GM19463 (cell line): ENCODE measurements around the gene BRD3.

Source experiments
- ATAC-seq: cut with Tn5 transposase; IDR thresholded peaks from one replicate; pipeline ENCODE4 v1.9.1; 2021; ENCODE audit warnings: mild to moderate bottlenecking, moderate library complexity; ENCODE audit not compliant: unreplicated experiment

BRD3 gene

GRCh38 chr9:134025606-134026541, 42.0 kb downstream of the BRD3 start:
- ATAC-seq = peak; percentile 32

- peak; percentile 86 for ATAC-seq
Observed at GRCh38 chr9:134024828-134025605, 42.8 kb downstream of the BRD3 start, which contains the start of gene BRD3OS. Gene BRD3OS (plus strand): TSS chr9:134025481. CDS start chr9:134026748, 1,267 bp downstream.

DNA sequence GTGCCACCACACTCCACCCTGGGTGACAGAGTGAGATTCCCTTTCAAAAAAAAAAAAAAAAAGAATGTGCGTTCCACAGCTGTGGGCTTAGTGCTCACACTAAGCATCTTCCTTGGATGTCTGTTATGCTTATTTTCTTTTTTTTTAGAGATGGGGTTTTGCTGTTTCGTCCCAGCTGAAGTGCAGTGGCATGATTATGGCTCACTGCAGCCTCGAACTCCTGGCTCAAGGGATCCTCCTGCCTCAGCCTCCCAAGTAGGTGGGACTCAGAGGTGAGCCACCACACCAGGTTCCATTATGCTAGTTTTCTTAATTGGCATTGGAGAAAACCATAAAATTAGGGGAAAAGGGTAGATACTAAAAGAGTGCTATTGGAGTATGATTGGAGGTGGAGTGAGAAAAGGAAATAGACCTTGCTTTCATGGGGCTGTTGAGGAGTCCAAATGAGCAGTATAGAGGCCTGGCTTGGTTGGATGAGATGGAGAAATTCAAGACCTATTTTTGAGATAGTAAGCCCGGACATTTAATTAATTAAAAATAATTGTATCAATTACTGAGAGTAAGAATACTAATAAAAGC, 43.5 kb downstream of the BRD3 start:
- ATAC-seq = no peak

DNA sequence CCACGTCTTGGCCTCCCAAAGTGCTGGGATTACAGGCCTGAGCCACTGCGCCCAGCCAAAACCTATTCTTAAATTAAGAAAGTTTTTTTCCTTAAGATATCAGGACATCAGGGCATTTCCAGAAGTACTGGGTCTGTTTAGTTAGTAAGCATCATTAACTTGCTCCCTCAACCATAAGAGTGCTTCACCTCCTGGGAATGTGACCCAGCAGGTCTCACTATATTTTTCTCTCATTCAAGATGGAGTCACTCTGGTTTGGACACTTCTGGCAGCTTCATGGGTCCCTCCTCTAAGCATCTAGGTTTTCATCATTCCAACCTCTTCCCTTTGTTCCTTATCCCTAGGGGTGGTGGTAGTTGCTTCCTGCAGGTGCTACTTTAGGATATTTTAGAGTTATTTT, 52.9 kb downstream of the BRD3 start:
- ATAC-seq = no peak

GRCh38 chr9:134011401-134011800, 56.4 kb downstream of the BRD3 start:
- ATAC-seq = no peak

GRCh38 chr9:134010310-134011173, 57.3 kb downstream of the BRD3 start:
- no peak for ATAC-seq

- no peak for ATAC-seq
Observed at GRCh38 chr9:134007571-134007970, 60.3 kb downstream of the BRD3 start.

DNA sequence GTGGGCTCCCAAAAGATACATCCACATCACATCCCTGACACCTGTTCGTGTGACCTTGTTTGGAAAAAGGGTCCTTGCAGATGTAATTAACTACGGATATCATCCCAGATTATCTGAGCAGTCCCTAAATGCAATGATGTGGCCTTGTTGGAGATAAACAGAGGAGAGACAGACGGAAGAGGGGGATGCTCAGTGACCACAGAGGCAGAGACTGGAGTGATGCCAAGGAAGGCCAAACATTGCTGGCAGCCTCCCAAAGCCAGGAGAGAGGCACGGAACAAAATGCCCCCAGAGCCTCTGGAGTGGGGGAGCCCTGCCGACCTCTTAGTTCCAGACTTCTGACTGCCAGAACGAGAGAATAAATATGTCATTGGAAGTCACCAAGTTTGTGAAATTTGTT, 60.7 kb downstream of the BRD3 start:
- no peak for ATAC-seq

GRCh38 chr9:134005381-134005780, 62.4 kb downstream of the BRD3 start:
- ATAC-seq = no peak

DNA sequence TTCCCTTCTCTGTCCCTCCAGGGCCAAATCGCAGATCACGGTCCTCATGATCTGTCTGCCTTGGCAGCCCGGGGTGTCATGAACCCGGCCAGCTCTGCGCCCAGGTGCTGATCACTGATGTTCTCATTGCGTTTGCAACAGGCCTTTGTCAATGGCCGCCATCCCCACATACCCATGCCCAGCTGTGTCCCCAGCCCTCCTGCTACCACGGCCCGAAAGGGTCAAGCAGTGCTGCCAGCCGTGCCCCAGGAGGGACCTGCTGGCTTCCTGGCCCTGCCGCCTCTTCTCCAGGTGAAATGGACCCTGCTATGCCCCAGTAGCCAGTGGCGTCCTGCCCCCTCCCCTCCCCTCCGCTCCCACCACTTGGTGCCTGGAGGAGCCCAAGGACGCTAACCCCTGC, 62.9 kb downstream of the BRD3 start:
- no peak for ATAC-seq

GRCh38 chr9:134004131-134004873, 63.5 kb downstream of the BRD3 start:
- ATAC-seq = no peak

DNA sequence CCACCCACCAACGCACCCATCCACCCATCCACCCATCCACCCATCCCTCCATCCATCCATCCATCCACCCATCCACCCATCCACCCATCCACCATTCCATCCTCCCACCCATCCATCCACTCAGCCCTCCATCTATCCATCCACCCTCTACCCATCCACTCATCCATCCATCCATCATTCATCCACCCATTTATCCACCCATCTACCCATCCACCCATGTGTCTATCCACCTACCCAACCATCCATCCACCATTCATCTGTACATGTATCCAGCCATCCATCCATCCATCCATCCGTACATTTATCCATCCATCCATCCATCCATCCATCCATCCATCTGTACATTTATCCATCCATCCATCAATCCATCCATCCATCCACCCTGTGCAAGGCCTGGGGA, 64.6 kb downstream of the BRD3 start:
- no peak for ATAC-seq

DNA sequence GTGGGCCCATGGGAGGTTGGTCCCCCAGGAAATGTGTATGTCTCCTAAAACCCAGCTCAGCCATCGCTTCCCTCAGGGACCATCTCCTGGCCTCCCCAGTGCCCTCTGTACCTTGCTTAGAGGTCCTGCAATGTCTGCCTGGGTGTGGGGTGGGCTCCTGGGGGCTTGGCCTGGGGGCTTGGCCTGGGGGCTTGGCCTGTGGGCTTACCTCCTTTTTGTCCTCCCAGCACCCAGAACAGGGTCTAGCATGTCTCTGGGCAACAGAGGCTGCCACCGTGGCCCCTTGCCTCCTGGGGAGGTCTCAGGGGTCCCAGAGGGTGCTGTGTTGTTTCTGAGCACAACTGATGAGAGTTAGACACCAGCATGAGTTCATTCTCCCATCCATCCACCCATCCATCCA, 65.0 kb downstream of the BRD3 start:
- no peak for ATAC-seq

- ATAC-seq = no peak
Observed at GRCh38 chr9:133999851-134000265, 68.0 kb downstream of the BRD3 start.

GRCh38 chr9:133998915-133999595, 68.8 kb downstream of the BRD3 start:
- ATAC-seq = no peak

DNA sequence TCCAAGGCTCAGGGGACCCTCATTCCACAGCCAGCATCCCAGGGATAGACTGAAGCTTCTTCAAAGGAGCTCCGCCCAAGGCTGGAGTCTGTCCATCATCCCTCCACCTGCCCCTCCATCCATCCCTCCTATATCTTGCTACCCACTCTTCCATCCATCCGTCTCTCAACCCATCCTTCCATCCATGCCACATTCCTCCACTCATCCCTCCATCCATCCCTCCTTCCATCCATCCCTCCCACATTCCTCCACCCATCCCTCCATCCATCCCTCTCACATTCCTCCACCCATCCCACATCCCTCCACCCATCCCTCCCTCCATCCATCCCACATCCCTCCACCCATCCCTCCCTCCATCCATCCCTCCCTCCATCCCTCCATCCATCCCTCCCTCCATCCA, 70.2 kb downstream of the BRD3 start:
- no peak for ATAC-seq

- no peak for ATAC-seq
Observed at GRCh38 chr9:133996531-133997520, 71.0 kb downstream of the BRD3 start.
